ENCODE results near the gene GLI2.

- TF ChIP-seq POLR2A (IDR thresholded peaks at IDR 0.05) (no peak), CTCF (IDR thresholded peaks at IDR 0.05) (no peak), POLR2AphosphoS5 (IDR thresholded peaks at IDR 0.05) (no peak), EP300 (IDR thresholded peaks at IDR 0.05) (no peak)
Observed at GRCh38 chr2:120763931-120764330, 28.3 kb downstream of the GLI2 start.
